ENCODE results near the gene CPNE7. TPM values are rescaled to one million over a fixed set of nuclear protein-coding genes. Genes with fewer than 3 reads are reported as not detected.

The CPNE7 gene
- total and polyA plus RNA-seq, 2 of the 8 experiments (the other 6 are each of a cell fraction or from before 2014, with no cell fraction given), result 10.0 to 23.7 TPM

GRCh38 chr16:89530401-89531381 lies 44.9 kb upstream of the CPNE7 start:
- POLR2A ChIA-PET (ENCODE audit: partially characterized antibody), result interaction anchor here (1.1 to 1.7 kb wide), 3 partner anchors 12 to 34 kb away, joined by 3 to 6 read pairs (median 3); partner anchors contain the start of gene SPG7
- Histone ChIP-seq H3K9ac (replicated peaks in 1 of 4; ENCODE audit: extremely low read depth in 1 of 4, low read depth in 3 of 4, low read length in 3 of 4) (no peak overlapping the region), H3K36me3 (ENCODE audit: control insufficient read depth in 2 of 4, insufficient read depth in 4 of 4, low read length in 3 of 4) (peaks cover 33 to 81% (median 69%) of the 10 kb centered on the region in 4 experiments), H3K79me1 (ENCODE audit: low read depth, low read length) (peaks cover 5% of the 10 kb centered on the region), H3K4me2 (ENCODE audit: insufficient read depth in 1 of 2, low read depth in 2 of 2, low read length in 2 of 2) (no peak overlapping the region), H3K27ac (ENCODE audit: low read depth, low read length) (no peak overlapping the region), H2BK20ac (ENCODE audit: low read length) (no peak overlapping the region), H3K9me3 (ENCODE audit: insufficient read depth in 2 of 2, low read depth in 1 of 2, low read length in 1 of 2) (no peaks in the 10 kb centered on the region), H3K4ac (replicated peaks; ENCODE audit: insufficient read length, low read depth, low read length) (no peak overlapping the region), H3K79me2 (ENCODE audit: control insufficient read depth in 1 of 2, insufficient read depth in 2 of 2, low read length in 2 of 2) (peaks cover 0 to 3% of the 10 kb centered on the region in 2 experiments; a peak in 1 of 4 replicates), H3K23me2 (ENCODE audit: low read depth, low read length) (no peaks in the 10 kb centered on the region), H2BK12ac (ENCODE audit: low read depth, low read length) (no peak overlapping the region), H2BK5ac (ENCODE audit: low read depth, low read length) (no peak overlapping the region; the same call in 1 of the 2 replicates), H2BK15ac (ENCODE audit: low read length) (no peak overlapping the region), H3K18ac (ENCODE audit: extremely low read depth, low read length) (no peak overlapping the region), H3K14ac (ENCODE audit: insufficient read length) (no peak overlapping the region), H3K56ac (replicated peaks; ENCODE audit: insufficient read length, low read depth, low read length) (no peak overlapping the region), H2AFZ (ENCODE audit: low read length) (no peak overlapping the region), H3K27me3 (replicated peaks in 1 of 4; ENCODE audit: control insufficient read depth in 3 of 4, extremely low read depth in 1 of 4, insufficient read depth in 3 of 4, low read length in 3 of 4) (no peaks in the 10 kb centered on the region), H4K5ac (ENCODE audit: insufficient read length, low read depth, low read length) (no peak overlapping the region), H3K23ac (ENCODE audit: insufficient read length) (no peak overlapping the region), H3K4me1 (replicated peaks in 1 of 4; ENCODE audit: control insufficient read depth in 3 of 4, insufficient read depth in 4 of 4, low read length in 3 of 4) (no peaks in the 10 kb centered on the region), H2BK120ac (replicated peaks; ENCODE audit: low read depth, low read length) (no peak overlapping the region), H4K20me1 (replicated peaks in 1 of 2; ENCODE audit: control insufficient read depth in 1 of 2, insufficient read depth in 2 of 2, low read length in 2 of 2) (peaks cover 7 to 13% of the 10 kb centered on the region in 2 experiments), H3K4me3 (ENCODE audit: extremely low read depth in 1 of 4, insufficient read depth in 2 of 4, low read depth in 3 of 4, low read length in 4 of 4) (no peak overlapping the region), H2AK5ac (ENCODE audit: low read depth, low read length) (no peak overlapping the region), H4K91ac (replicated peaks; ENCODE audit: insufficient read length, low read length) (no peak overlapping the region), H4K8ac (ENCODE audit: extremely low read depth, insufficient read depth, low read length) (no peak overlapping the region; the same call in 1 of the 2 replicates)
- FAIRE-seq, result no peak
- no peak for DNase-seq (ENCODE audit: low read depth in 1 of 2, low spot score in 2 of 2)
- TF ChIP-seq MAX (IDR thresholded peaks at IDR 0.05) (no peak), YY1 (IDR thresholded peaks at IDR 0.05; ENCODE audit: low read depth, low read length) (no peak), SUZ12 (IDR thresholded peaks at IDR 0.05; ENCODE audit: low read length) (no peak), SP2 (IDR thresholded peaks at IDR 0.05; ENCODE audit: low read length) (no peak), TEAD4 (IDR thresholded peaks at IDR 0.05; ENCODE audit: low read depth, low read length) (no peak), USF2 (IDR thresholded peaks at IDR 0.05; ENCODE audit: low read length) (no peak), BACH1 (IDR thresholded peaks at IDR 0.05; ENCODE audit: low read length) (no peak), RFX5 (IDR thresholded peaks at IDR 0.05; ENCODE audit: borderline replicate concordance, low read depth, low read length) (no peak), KDM5A (IDR thresholded peaks at IDR 0.05; ENCODE audit: low read length) (no peak), RAD21 (IDR thresholded peaks at IDR 0.05 in 1 of 2, conservative IDR thresholded peaks at IDR 0.05 in 1 of 2; ENCODE audit: low read depth in 2 of 2, low read length in 2 of 2) (no peak)
- CTCF ChIA-PET (ENCODE audit: partially characterized antibody), result interaction anchor here (1.0 to 1.7 kb wide), 2 partner anchors 12 to 21 kb away, joined by 3 to 4 read pairs; no protein-coding TSS in a partner anchor
- 94% methylated on average over 37 of the region's 37 CpGs; no CpG with 5 or more reads in 1 of the 2 experiments for WGBS, 2 experiments (ENCODE audit: extremely low coverage in 1 of 2, insufficient coverage in 1 of 2, insufficient read length in 1 of 2, insufficient replicate concordance in 2 of 2, low coverage in 1 of 2, low lambda C conversion rate in 2 of 2, missing lambda C conversion rate in 1 of 2)

Measured in H1 (cell line).